HEK293 (cell line): Measurements from ENCODE around the gene GOSR2.

ENCODE experiments used
- CTCF ChIA-PET: fragments of 350-600 bp; formaldehyde crosslinking; extraction: SDS; loops from one replicate; lab custom pipeline; 2021; ENCODE audit warnings: antibody characterized with exemption; lab: Yijun Ruan, JAX
- POLR2A ChIA-PET: fragments of 300-600 bp; formaldehyde crosslinking; extraction: SDS; loops from one replicate; lab custom pipeline; 2020; ENCODE audit warnings: antibody characterized with exemption, inconsistent platforms; lab: Yijun Ruan, JAX
- H3K27ac ChIP-seq: fragments of 200-500 bp; sonication (Bioruptor generic); 2 replicates; pipeline ENCODE4 v1.5.1; 2014; ENCODE audit warnings: low read depth, low read length, control low read depth, inconsistent platforms; ENCODE audit errors: extremely low read depth
- H3K36me3 ChIP-seq, 2 experiments: fragments of 200-500 bp in 1 of 2; sonication (Bioruptor generic) in 1 of 2; 1 replicate in 1 of 2; 2 replicates in 1 of 2; pipeline ENCODE4 v1.5.1; 2014 to 2017; ENCODE audit warnings: inconsistent platforms in 2 of 2, low read length in 2 of 2; ENCODE audit not compliant: control insufficient read depth in 2 of 2, insufficient read depth in 1 of 2
- H3K4me1 ChIP-seq: fragments of 200-500 bp; sonication (Bioruptor generic); 2 replicates; pipeline ENCODE4 v1.5.1; 2014; ENCODE audit warnings: mild to moderate bottlenecking, low read length, inconsistent platforms; ENCODE audit not compliant: control insufficient read depth, insufficient read depth
- H3K4me3 ChIP-seq: 2 replicates; pipeline ENCODE4 v1.5.1; 2011; ENCODE audit warnings: low read depth, mild to moderate bottlenecking, control low read depth, low read length, moderate library complexity
- H3K9me3 ChIP-seq: fragments of 200-500 bp; sonication (Bioruptor generic); 2 replicates; pipeline ENCODE4 v1.5.1; 2014; ENCODE audit warnings: low read depth, low read length, inconsistent platforms; ENCODE audit not compliant: control insufficient read depth, insufficient read depth
- GLIS1 ChIP-seq: fragments of 450-650 bp; formaldehyde crosslinking; IDR thresholded peaks from 2 replicates; pipeline ENCODE4 v1.5.1; 2016; ENCODE audit warnings: missing biosample characterization, missing genetic modification characterization
- GLIS2 ChIP-seq: fragments of 450-650 bp; formaldehyde crosslinking; IDR thresholded peaks from 2 replicates; pipeline ENCODE4 v1.5.1; 2016; ENCODE audit warnings: missing biosample characterization, missing genetic modification characterization
- KLF7 ChIP-seq: fragments of 450-650 bp; formaldehyde crosslinking; IDR thresholded peaks from 2 replicates; pipeline ENCODE4 v1.5.1; 2016; ENCODE audit warnings: missing biosample characterization, missing genetic modification characterization, borderline replicate concordance
- KLF8 ChIP-seq: fragments of 450-650 bp; formaldehyde crosslinking; IDR thresholded peaks from 2 replicates; pipeline ENCODE4 v1.5.1; 2016; ENCODE audit warnings: missing biosample characterization, missing genetic modification characterization
- SCRT2 ChIP-seq: fragments of 450-650 bp; formaldehyde crosslinking; IDR thresholded peaks from 2 replicates; pipeline ENCODE4 v1.5.1; 2016; ENCODE audit warnings: missing biosample characterization, missing genetic modification characterization
- SP3 ChIP-seq: fragments of 450-650 bp; formaldehyde crosslinking; IDR thresholded peaks from 2 replicates; pipeline ENCODE4 v1.5.1; 2016; ENCODE audit warnings: missing biosample characterization, missing genetic modification characterization
- SP7 ChIP-seq: fragments of 450-650 bp; formaldehyde crosslinking; IDR thresholded peaks from 2 replicates; pipeline ENCODE4 v1.5.1; 2016; ENCODE audit warnings: missing biosample characterization, missing genetic modification characterization
- YY2 ChIP-seq: fragments of 450-650 bp; formaldehyde crosslinking; IDR thresholded peaks from 2 replicates; pipeline ENCODE4 v1.5.1; 2016; ENCODE audit warnings: missing biosample characterization, missing genetic modification characterization
- ZBTB1 ChIP-seq: fragments of 450-650 bp; formaldehyde crosslinking; IDR thresholded peaks from 2 replicates; pipeline ENCODE4 v1.5.1; 2016; ENCODE audit warnings: missing biosample characterization, missing genetic modification characterization
- ZBTB48 ChIP-seq: fragments of 450-650 bp; formaldehyde crosslinking; IDR thresholded peaks from 2 replicates; pipeline ENCODE4 v1.5.1; 2016; ENCODE audit warnings: missing biosample characterization, missing genetic modification characterization
- ZBTB8A ChIP-seq: fragments of 450-650 bp; formaldehyde crosslinking; IDR thresholded peaks from 2 replicates; pipeline ENCODE4 v1.5.1; 2016; ENCODE audit warnings: missing biosample characterization, missing genetic modification characterization
- ZFP37 ChIP-seq: fragments of 450-650 bp; formaldehyde crosslinking; IDR thresholded peaks from 2 replicates; pipeline ENCODE4 v1.5.1; 2016; ENCODE audit warnings: missing biosample characterization, missing genetic modification characterization
- ZFP41 ChIP-seq: fragments of 450-650 bp; formaldehyde crosslinking; IDR thresholded peaks from 2 replicates; pipeline ENCODE4 v1.5.1; 2016; ENCODE audit warnings: missing biosample characterization, missing genetic modification characterization, borderline replicate concordance
- ZIC2 ChIP-seq: fragments of 450-650 bp; formaldehyde crosslinking; IDR thresholded peaks from 2 replicates; pipeline ENCODE4 v1.5.1; 2016; ENCODE audit warnings: missing biosample characterization, missing genetic modification characterization
- ZNF10 ChIP-seq: fragments of 450-650 bp; formaldehyde crosslinking; IDR thresholded peaks from 2 replicates; pipeline ENCODE4 v1.5.1; 2017; ENCODE audit warnings: missing biosample characterization, missing genetic modification characterization
- ZNF155 ChIP-seq: fragments of 450-650 bp; formaldehyde crosslinking; IDR thresholded peaks from 2 replicates; pipeline ENCODE4 v1.5.1; 2016; ENCODE audit warnings: missing biosample characterization, missing genetic modification characterization
- ZNF157 ChIP-seq: fragments of 450-650 bp; formaldehyde crosslinking; IDR thresholded peaks from 2 replicates; pipeline ENCODE4 v1.5.1; 2016; ENCODE audit warnings: missing biosample characterization, missing genetic modification characterization
- ZNF169 ChIP-seq: fragments of 450-650 bp; formaldehyde crosslinking; IDR thresholded peaks from 2 replicates; pipeline ENCODE4 v1.5.1; 2016; ENCODE audit warnings: missing biosample characterization, missing genetic modification characterization
- ZNF335 ChIP-seq: fragments of 450-650 bp; formaldehyde crosslinking; conservative IDR thresholded peaks from 2 replicates; pipeline ENCODE4 v1.5.1; 2016; ENCODE audit warnings: missing biosample characterization, missing genetic modification characterization
- ZNF37A ChIP-seq: fragments of 450-650 bp; IDR thresholded peaks from 2 replicates; pipeline ENCODE4 v1.5.1; 2018; ENCODE audit warnings: missing biosample characterization, missing genetic modification characterization
- ZNF560 ChIP-seq: fragments of 450-650 bp; formaldehyde crosslinking; IDR thresholded peaks from 2 replicates; pipeline ENCODE4 v1.5.1; 2017; ENCODE audit warnings: missing biosample characterization, missing genetic modification characterization, borderline replicate concordance
- ZNF610 ChIP-seq: fragments of 450-650 bp; formaldehyde crosslinking; IDR thresholded peaks from 2 replicates; pipeline ENCODE4 v1.5.1; 2016; ENCODE audit warnings: missing biosample characterization, missing genetic modification characterization, borderline replicate concordance
- ZNF660 ChIP-seq: fragments of 450-650 bp; IDR thresholded peaks from 2 replicates; pipeline ENCODE4 v1.5.1; 2018; ENCODE audit warnings: missing biosample characterization, mild to moderate bottlenecking, missing genetic modification characterization
- ZNF677 ChIP-seq: fragments of 450-650 bp; IDR thresholded peaks from 2 replicates; pipeline ENCODE4 v1.5.0; 2018; ENCODE audit warnings: missing biosample characterization, mild to moderate bottlenecking, missing genetic modification characterization, moderate library complexity
- ZNF701 ChIP-seq: fragments of 450-650 bp; formaldehyde crosslinking; IDR thresholded peaks from 2 replicates; pipeline ENCODE4 v1.5.1; 2016; ENCODE audit warnings: missing biosample characterization, missing genetic modification characterization
- TF ChIP-seq, protein P1 (sequence below): fragments of 450-650 bp; formaldehyde crosslinking; IDR thresholded peaks from 2 replicates; pipeline ENCODE4 v1.5.1; 2016; ENCODE audit warnings: missing biosample characterization, missing genetic modification characterization
- TF ChIP-seq, protein P2 (sequence below): fragments of 450-650 bp; formaldehyde crosslinking; IDR thresholded peaks from 2 replicates; pipeline ENCODE4 v1.5.1; 2016; ENCODE audit warnings: missing biosample characterization, missing genetic modification characterization
- TF ChIP-seq, protein P3 (sequence below): fragments of 450-650 bp; formaldehyde crosslinking; IDR thresholded peaks from 2 replicates; pipeline ENCODE4 v1.5.1; 2016; ENCODE audit warnings: missing biosample characterization, missing genetic modification characterization
- TF ChIP-seq, protein P4 (sequence below): fragments of 450-650 bp; formaldehyde crosslinking; IDR thresholded peaks from 2 replicates; pipeline ENCODE4 v1.5.1; 2016; ENCODE audit warnings: missing biosample characterization, missing genetic modification characterization
- TF ChIP-seq, protein P5 (sequence below): fragments of 450-650 bp; formaldehyde crosslinking; IDR thresholded peaks from 2 replicates; pipeline ENCODE4 v1.5.1; 2016; ENCODE audit warnings: missing biosample characterization, missing genetic modification characterization

Gene GOSR2

DNA sequence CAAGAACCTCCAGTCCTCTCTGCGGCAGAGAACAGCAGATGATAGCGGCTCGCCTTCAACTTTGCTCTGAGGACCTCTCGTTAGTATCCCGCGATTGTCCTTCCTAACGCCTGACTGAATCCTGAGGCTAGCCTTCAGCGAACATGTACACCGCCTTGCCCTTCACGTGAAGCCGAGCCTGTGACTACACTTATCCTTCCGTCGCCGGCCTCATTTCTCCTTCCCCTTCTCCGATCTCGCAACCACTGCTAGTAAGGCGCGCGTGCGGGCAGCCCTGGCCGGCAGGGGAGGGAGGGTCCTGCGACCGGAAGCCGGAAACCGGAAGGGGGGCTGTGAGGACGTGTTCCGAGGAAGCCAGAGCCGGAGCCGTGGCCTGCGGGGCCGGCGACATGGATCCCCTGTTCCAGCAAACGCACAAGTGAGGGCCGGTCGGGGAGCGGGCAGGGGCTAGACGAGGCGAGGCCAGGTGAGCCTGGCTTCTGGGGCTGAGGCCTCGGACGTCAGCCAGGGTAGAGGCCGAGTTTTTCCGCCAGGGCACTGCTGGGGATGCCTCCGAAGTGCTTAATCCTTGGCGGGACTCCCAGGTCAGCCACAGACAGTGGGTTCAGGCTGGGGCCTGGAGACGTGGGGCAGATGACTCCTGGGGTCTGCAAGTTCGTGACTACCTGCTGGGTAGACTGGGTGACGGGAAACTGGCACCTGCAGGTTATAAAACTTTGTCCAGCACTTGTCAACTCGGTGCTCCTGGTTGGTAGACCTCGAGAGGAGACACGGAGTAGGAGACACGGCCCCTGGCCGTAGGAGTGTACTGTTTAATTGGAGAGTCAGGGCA is at the start of gene GOSR2:
TSS of gene GOSR2 (plus strand) at position 357 of the 832 bp plus-strand sequence. CDS start at position 390, 33 bp downstream.
- H3K4me1 ChIP-seq: peaks cover 6% of the 10 kb centered on the region
- no peaks in the 10 kb centered on the region for H3K9me3 ChIP-seq
- peak within 1 kb of the TSS; percentile 98 for H3K4me3 ChIP-seq
- peaks cover 0 to 4% of the 10 kb centered on the region in 2 experiments; a peak in 1 of 3 replicates for H3K36me3 ChIP-seq
- ChIA-PET CTCF (interaction anchor here (0.8 kb wide), 1 partner anchor 18 kb away, joined by 3 read pairs; no protein-coding TSS in a partner anchor), POLR2A (no interaction called here)
- peak within 1 kb of the TSS; percentile 94 for H3K27ac ChIP-seq
- TF ChIP-seq ZNF701 (tag by site-specific recombination) (no peak), ZNF157 (tag by site-specific recombination) (no peak), ZNF335 (tag by site-specific recombination) (peak; percentile 100), ZNF677 (tag by site-specific recombination) (no peak), SP7 (tag by site-specific recombination) (peak; percentile 92), ZBTB1 (tag by site-specific recombination) (no peak), ZBTB48 (tag by site-specific recombination) (peak; percentile 43; the same call in 1 of the 2 replicates), ZNF660 (peak; percentile 67; the same call in 1 of the 2 replicates), ZBTB8A (tag by site-specific recombination) (peak; percentile 57), ZNF169 (no peak), ZFP41 (no peak), YY2 (tag by site-specific recombination) (peak; percentile 50; the same call in 1 of the 2 replicates), ZIC2 (tag by site-specific recombination) (peak; percentile 40), ZNF610 (tag by site-specific recombination) (peak; percentile 83), GLIS2 (tag by site-specific recombination) (peak; percentile 80), ZNF560 (tag by site-specific recombination) (no peak), ZFP37 (tag by site-specific recombination) (0 out of 2 replicates have a peak, but pooled peaks have one; percentile 38), ZNF155 (tag by site-specific recombination) (no peak), KLF8 (tag by site-specific recombination) (peak; percentile 49), ZNF10 (tag by site-specific recombination) (peak; percentile 94), KLF7 (tag by site-specific recombination) (no peak; the same call in 1 of the 2 replicates), ZNF37A (tag by site-specific recombination) (no peak), SP3 (tag by site-specific recombination) (peak; percentile 80), SCRT2 (tag by site-specific recombination) (0 out of 2 replicates have a peak, but pooled peaks have one; percentile 13), GLIS1 (tag by site-specific recombination) (peak; percentile 86)
- TF ChIP-seq, protein P1, sequence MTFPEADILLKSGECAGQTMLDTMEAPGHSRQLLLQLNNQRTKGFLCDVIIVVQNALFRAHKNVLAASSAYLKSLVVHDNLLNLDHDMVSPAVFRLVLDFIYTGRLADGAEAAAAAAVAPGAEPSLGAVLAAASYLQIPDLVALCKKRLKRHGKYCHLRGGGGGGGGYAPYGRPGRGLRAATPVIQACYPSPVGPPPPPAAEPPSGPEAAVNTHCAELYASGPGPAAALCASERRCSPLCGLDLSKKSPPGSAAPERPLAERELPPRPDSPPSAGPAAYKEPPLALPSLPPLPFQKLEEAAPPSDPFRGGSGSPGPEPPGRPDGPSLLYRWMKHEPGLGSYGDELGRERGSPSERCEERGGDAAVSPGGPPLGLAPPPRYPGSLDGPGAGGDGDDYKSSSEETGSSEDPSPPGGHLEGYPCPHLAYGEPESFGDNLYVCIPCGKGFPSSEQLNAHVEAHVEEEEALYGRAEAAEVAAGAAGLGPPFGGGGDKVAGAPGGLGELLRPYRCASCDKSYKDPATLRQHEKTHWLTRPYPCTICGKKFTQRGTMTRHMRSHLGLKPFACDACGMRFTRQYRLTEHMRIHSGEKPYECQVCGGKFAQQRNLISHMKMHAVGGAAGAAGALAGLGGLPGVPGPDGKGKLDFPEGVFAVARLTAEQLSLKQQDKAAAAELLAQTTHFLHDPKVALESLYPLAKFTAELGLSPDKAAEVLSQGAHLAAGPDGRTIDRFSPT: no peak
- TF ChIP-seq, protein P2, sequence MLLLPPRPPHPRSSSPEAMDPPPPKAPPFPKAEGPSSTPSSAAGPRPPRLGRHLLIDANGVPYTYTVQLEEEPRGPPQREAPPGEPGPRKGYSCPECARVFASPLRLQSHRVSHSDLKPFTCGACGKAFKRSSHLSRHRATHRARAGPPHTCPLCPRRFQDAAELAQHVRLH (tag by site-specific recombination): peak; percentile 99
- TF ChIP-seq, protein P3, sequence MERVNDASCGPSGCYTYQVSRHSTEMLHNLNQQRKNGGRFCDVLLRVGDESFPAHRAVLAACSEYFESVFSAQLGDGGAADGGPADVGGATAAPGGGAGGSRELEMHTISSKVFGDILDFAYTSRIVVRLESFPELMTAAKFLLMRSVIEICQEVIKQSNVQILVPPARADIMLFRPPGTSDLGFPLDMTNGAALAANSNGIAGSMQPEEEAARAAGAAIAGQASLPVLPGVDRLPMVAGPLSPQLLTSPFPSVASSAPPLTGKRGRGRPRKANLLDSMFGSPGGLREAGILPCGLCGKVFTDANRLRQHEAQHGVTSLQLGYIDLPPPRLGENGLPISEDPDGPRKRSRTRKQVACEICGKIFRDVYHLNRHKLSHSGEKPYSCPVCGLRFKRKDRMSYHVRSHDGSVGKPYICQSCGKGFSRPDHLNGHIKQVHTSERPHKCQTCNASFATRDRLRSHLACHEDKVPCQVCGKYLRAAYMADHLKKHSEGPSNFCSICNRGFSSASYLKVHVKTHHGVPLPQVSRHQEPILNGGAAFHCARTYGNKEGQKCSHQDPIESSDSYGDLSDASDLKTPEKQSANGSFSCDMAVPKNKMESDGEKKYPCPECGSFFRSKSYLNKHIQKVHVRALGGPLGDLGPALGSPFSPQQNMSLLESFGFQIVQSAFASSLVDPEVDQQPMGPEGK (tag by site-specific recombination): peak; percentile 65
- TF ChIP-seq, protein P4, sequence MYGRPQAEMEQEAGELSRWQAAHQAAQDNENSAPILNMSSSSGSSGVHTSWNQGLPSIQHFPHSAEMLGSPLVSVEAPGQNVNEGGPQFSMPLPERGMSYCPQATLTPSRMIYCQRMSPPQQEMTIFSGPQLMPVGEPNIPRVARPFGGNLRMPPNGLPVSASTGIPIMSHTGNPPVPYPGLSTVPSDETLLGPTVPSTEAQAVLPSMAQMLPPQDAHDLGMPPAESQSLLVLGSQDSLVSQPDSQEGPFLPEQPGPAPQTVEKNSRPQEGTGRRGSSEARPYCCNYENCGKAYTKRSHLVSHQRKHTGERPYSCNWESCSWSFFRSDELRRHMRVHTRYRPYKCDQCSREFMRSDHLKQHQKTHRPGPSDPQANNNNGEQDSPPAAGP (tag by site-specific recombination): peak; percentile 92
- TF ChIP-seq, protein P5, sequence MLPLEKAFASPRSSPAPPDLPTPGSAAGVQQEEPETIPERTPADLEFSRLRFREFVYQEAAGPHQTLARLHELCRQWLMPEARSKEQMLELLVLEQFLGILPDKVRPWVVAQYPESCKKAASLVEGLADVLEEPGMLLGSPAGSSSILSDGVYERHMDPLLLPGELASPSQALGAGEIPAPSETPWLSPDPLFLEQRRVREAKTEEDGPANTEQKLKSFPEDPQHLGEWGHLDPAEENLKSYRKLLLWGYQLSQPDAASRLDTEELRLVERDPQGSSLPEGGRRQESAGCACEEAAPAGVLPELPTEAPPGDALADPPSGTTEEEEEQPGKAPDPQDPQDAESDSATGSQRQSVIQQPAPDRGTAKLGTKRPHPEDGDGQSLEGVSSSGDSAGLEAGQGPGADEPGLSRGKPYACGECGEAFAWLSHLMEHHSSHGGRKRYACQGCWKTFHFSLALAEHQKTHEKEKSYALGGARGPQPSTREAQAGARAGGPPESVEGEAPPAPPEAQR: peak; percentile 88; the same call in 1 of the 2 replicates
